B cell (primary cell): ENCODE measurements around the gene CHMP5. TPM values are rescaled to one million over a fixed set of nuclear protein-coding genes. Genes with fewer than 3 reads are reported as not detected.

Experiments
- ATAC-seq: fragments of 200-7000 bp; cut with Tn5 transposase; one replicate; pipeline ENCODE4 v1.10.0; 2021; ENCODE audit warnings: low read depth, mild to moderate bottlenecking, moderate number of reproducible peaks, moderate library complexity
- CTCF ChIA-PET: fragments of 350-600 bp; sonication (Branson Sonifier 250); formaldehyde crosslinking; loops from one replicate; lab custom pipeline; 2021; ENCODE audit warnings: antibody characterized with exemption, inconsistent platforms; lab: Charles Lee
- POLR2A ChIA-PET: fragments of 350-600 bp; sonication (Branson Sonifier 250); formaldehyde crosslinking; loops from one replicate; lab custom pipeline; 2021; ENCODE audit warnings: antibody characterized with exemption; lab: Charles Lee
- DNase-seq: peaks from one replicate; pipeline ENCODE4 v3.0.0; 2013
- H2AFZ ChIP-seq: 2 replicates; pipeline ENCODE4 v1.6.1; 2012; ENCODE audit warnings: mild to moderate bottlenecking, low read depth, low read length; ENCODE audit not compliant: insufficient read depth, poor library complexity, severe bottlenecking
- H3K27ac ChIP-seq, 2 donors: 1 replicate in 1 of 2; 2 replicates in 1 of 2; pipeline ENCODE4 v1.5.1; 2012 to 2013; ENCODE audit warnings: low read length in 2 of 2, mild to moderate bottlenecking in 2 of 2, moderate library complexity in 1 of 2
- H3K27me3 ChIP-seq, 4 experiments: fragments of 200-600 bp in 1 of 4; sonication (generic) in 1 of 4; replicated peaks in 1 of 4; 1 replicate in 2 of 4; 2 replicates in 2 of 4; pipeline versions ENCODE4 v1.6.1 to v1.7.0; 2013 to 2016; ENCODE audit warnings: low read length in 3 of 4, mild to moderate bottlenecking in 2 of 4, mixed read lengths in 1 of 4, moderate library complexity in 1 of 4; ENCODE audit not compliant: insufficient read depth in 4 of 4, control insufficient read depth in 3 of 4; ENCODE audit errors: control extremely low read depth in 1 of 4
- H3K36me3 ChIP-seq, 2 experiments: replicated peaks in 1 of 2; 1 replicate in 1 of 2; 2 replicates in 1 of 2; pipeline versions ENCODE4 v1.6.1 to v1.7.1; 2013; ENCODE audit warnings: low read length in 1 of 2; ENCODE audit not compliant: insufficient read depth in 2 of 2, control insufficient read depth in 1 of 2; ENCODE audit errors: control extremely low read depth in 1 of 2, extremely low read depth in 1 of 2
- H3K4me1 ChIP-seq, 2 donors: fragments of 200-600 bp in 1 of 2; sonication (generic) in 1 of 2; 1 replicate in 1 of 2; 2 replicates in 1 of 2; pipeline versions ENCODE4 v1.5.1 to v1.6.1; 2013 to 2017; ENCODE audit warnings: low read length in 2 of 2; ENCODE audit not compliant: control insufficient read depth in 2 of 2, insufficient read depth in 2 of 2
- H3K4me2 ChIP-seq: replicated peaks from 2 replicates; pipeline ENCODE3; 2012; ENCODE audit warnings: mild to moderate bottlenecking, low read depth, low read length; ENCODE audit not compliant: poor library complexity, severe bottlenecking
- H3K4me3 ChIP-seq, 5 experiments: fragments of 200-600 bp in 1 of 5; sonication (generic) in 1 of 5; 1 replicate in 3 of 5; 2 replicates in 2 of 5; pipeline versions ENCODE4 v1.5.1 to v1.7.0; 2011 to 2016; ENCODE audit warnings: low read length in 4 of 5, mild to moderate bottlenecking in 4 of 5, low read depth in 2 of 5, control low read depth in 1 of 5, moderate library complexity in 1 of 5; ENCODE audit not compliant: insufficient read depth in 1 of 5; ENCODE audit errors: control extremely low read depth in 1 of 5, extremely low read depth in 1 of 5
- H3K79me2 ChIP-seq: fragments of 200-600 bp; sonication (generic); one replicate; pipeline ENCODE4 v1.6.0; 2016; ENCODE audit warnings: low read length; ENCODE audit not compliant: control insufficient read depth, insufficient read depth
- H3K9ac ChIP-seq: fragments of 200-600 bp; sonication (generic); 2 replicates; pipeline ENCODE4 v1.6.1; 2017; ENCODE audit warnings: mild to moderate bottlenecking, low read length, moderate library complexity
- H3K9me3 ChIP-seq, 3 donors: one replicate each; pipeline versions ENCODE4 v1.6.1 to v1.7.1; 2013; ENCODE audit warnings: low read length in 2 of 3; ENCODE audit not compliant: control insufficient read depth in 2 of 3, insufficient read depth in 1 of 3; ENCODE audit errors: control extremely low read depth in 1 of 3
- H4K20me1 ChIP-seq: 2 replicates; pipeline ENCODE4 v1.6.0; 2012; ENCODE audit warnings: mild to moderate bottlenecking, low read length; ENCODE audit not compliant: insufficient read depth, control insufficient read depth, poor library complexity, severe bottlenecking
- H3K27ac Mint-ChIP-seq: one replicate; pipeline ENCODE4 v1.8.0; 2021; ENCODE audit warnings: mixed read lengths
- H3K27me3 Mint-ChIP-seq: one replicate; pipeline ENCODE4 v1.8.0; 2021; ENCODE audit warnings: mixed read lengths
- H3K4me1 Mint-ChIP-seq: one replicate; pipeline ENCODE4 v1.8.0; 2021; ENCODE audit warnings: mixed read lengths
- H3K4me3 Mint-ChIP-seq: one replicate; pipeline ENCODE4 v1.8.0; 2021; ENCODE audit warnings: mixed read lengths
- H3K9me3 Mint-ChIP-seq: one replicate; pipeline ENCODE4 v1.8.0; 2022; ENCODE audit warnings: mixed read lengths; ENCODE audit not compliant: insufficient read depth
- CTCF ChIP-seq: fragments of 200-600 bp; IDR thresholded peaks from one replicate; pipeline ENCODE4 v1.8.0; 2022; ENCODE audit warnings: antibody characterized with exemption, mild to moderate bottlenecking
- EZH2 ChIP-seq: IDR thresholded peaks from 2 replicates; pipeline ENCODE4 v1.6.1; 2012; ENCODE audit warnings: borderline replicate concordance, low read depth, mild to moderate bottlenecking, moderate library complexity, low read length; ENCODE audit not compliant: insufficient read depth, poor library complexity, severe bottlenecking
- WGBS: methylation state at CpG from one replicate; pipeline ENCODE4 v1.1.5; 2013; ENCODE audit warnings: missing lambda C conversion rate; ENCODE audit not compliant: insufficient coverage; 5-methylcytosine and 5-hydroxymethylcytosine counted together
- intact Hi-C: fragments of 100-400 bp; cut with micrococcal nuclease; formaldehyde crosslinking; loops from one replicate; pipeline ENCODE4 v1.10.0; 2022
- polyA plus RNA-seq: library from polyadenylated mRNA; depleted of rRNA; stranded (reverse); fragments of >200 nt; gene quantifications from 2 replicates; pipeline ENCODE4 v1.2.3, GENCODE V29; 2012
- total RNA-seq, 2 donors: library from RNA; stranded (reverse); fragments of 120-200 nt in 1 of 2; gene quantifications; 1 replicate in 1 of 2; 2 replicates in 1 of 2; pipeline versions ENCODE4 v1.2.3 to v1.2.4, GENCODE V29; 2013 to 2022

CHMP5 gene
- total and polyA plus RNA-seq, 2 donors (not counting 1 experiment from before 2014, with no cell fraction given), result 15.3 to 28.2 TPM

- TF ChIP-seq CTCF (no peak), EZH2 (no peak)
- H3K4me1 ChIP-seq, result no peaks in the 10 kb centered on the region
- no peak overlapping the region for H3K4me2 ChIP-seq
- no peak overlapping the region for H3K27ac Mint-ChIP-seq
- no peaks in the 10 kb centered on the region for H3K27me3 ChIP-seq
- no peaks in the 10 kb centered on the region for H3K27me3 Mint-ChIP-seq
- CTCF ChIA-PET, result no interaction called here
- no peak overlapping the region for H3K4me3 Mint-ChIP-seq
- peaks cover 19% of the 10 kb centered on the region for H3K79me2 ChIP-seq
- H2AFZ ChIP-seq, result no peak overlapping the region
- H3K9ac ChIP-seq, result no peak overlapping the region
- no peaks in the 10 kb centered on the region for H3K9me3 Mint-ChIP-seq
- peaks cover 14% of the 10 kb centered on the region for H4K20me1 ChIP-seq
- no peak for ATAC-seq
- no peak overlapping the region for H3K27ac ChIP-seq
- no peak for DNase-seq
- H3K9me3 ChIP-seq, result no peaks in the 10 kb centered on the region
- no CpG with 5 or more reads among the region's 1 CpG for WGBS
- H3K4me3 ChIP-seq, result no peak overlapping the region
- POLR2A ChIA-PET, result no interaction called here
- peaks cover 6 to 95% of the 10 kb centered on the region in 2 experiments for H3K36me3 ChIP-seq
- H3K4me1 Mint-ChIP-seq, result no peaks in the 10 kb centered on the region
- intact Hi-C loops, result no loop called here
Observed at GRCh38 chr9:33309903-33310302, 45.1 kb downstream of the CHMP5 start.

DNA sequence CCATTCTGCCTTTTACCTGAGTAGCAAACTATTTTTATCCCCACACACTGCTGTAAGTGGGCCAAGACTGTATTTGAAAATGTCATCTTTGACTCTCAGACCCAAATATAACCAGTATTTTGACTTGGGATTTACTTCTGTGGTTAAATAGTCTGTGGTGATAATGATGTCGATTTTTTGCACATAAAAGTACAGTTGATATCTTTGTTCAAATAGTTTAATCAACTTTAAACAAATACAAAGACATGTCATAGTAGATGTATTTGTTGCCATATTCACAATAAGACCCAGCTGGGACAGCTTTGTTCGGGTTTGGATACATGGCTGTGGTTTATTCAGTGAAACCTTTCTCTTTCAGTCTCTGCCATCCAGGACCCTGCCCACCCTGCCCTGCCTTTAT lies 45.9 kb downstream of the CHMP5 start:
- WGBS, result no CpG with 5 or more reads among the region's 2 CpGs
- no peaks in the 10 kb centered on the region for H3K4me1 Mint-ChIP-seq
- CTCF ChIA-PET, result interaction anchor here (0.6 kb wide), 1 partner anchor 54 kb away, joined by 3 read pairs; no protein-coding TSS in a partner anchor

More for the DNA sequence above, 45.9 kb downstream of the CHMP5 start:
- no peak overlapping the region for H3K4me3 ChIP-seq
- no peak for ATAC-seq
- H3K4me2 ChIP-seq, result no peak overlapping the region
- peaks cover 6% of the 10 kb centered on the region for H4K20me1 ChIP-seq
- no peaks in the 10 kb centered on the region for H3K9me3 ChIP-seq
- H3K27ac ChIP-seq, result no peak overlapping the region
- no peak overlapping the region for H3K4me3 Mint-ChIP-seq
- POLR2A ChIA-PET, result no interaction called here
- intact Hi-C loops, result no loop called here
- no peaks in the 10 kb centered on the region for H3K27me3 Mint-ChIP-seq
- no peaks in the 10 kb centered on the region for H3K27me3 ChIP-seq
- peaks cover 10% of the 10 kb centered on the region for H3K79me2 ChIP-seq
- TF ChIP-seq CTCF (no peak), EZH2 (no peak)
- no peaks in the 10 kb centered on the region for H3K9me3 Mint-ChIP-seq
- no peak for DNase-seq
- no peak overlapping the region for H2AFZ ChIP-seq
- no peak overlapping the region for H3K9ac ChIP-seq
- no peaks in the 10 kb centered on the region for H3K4me1 ChIP-seq
- peaks cover 6 to 90% of the 10 kb centered on the region in 2 experiments for H3K36me3 ChIP-seq
- no peak overlapping the region for H3K27ac Mint-ChIP-seq
